NCI-H2196 treated with DMSO at 0.1 percent for 48 hours (cell line): ENCODE results near the gene EID2.

Experiments
- DNase-seq: peaks from one replicate; lab custom pipeline; 2025; ENCODE audit not compliant: unreplicated experiment; lab: John Stamatoyannopoulos, UW

Gene EID2

DNA sequence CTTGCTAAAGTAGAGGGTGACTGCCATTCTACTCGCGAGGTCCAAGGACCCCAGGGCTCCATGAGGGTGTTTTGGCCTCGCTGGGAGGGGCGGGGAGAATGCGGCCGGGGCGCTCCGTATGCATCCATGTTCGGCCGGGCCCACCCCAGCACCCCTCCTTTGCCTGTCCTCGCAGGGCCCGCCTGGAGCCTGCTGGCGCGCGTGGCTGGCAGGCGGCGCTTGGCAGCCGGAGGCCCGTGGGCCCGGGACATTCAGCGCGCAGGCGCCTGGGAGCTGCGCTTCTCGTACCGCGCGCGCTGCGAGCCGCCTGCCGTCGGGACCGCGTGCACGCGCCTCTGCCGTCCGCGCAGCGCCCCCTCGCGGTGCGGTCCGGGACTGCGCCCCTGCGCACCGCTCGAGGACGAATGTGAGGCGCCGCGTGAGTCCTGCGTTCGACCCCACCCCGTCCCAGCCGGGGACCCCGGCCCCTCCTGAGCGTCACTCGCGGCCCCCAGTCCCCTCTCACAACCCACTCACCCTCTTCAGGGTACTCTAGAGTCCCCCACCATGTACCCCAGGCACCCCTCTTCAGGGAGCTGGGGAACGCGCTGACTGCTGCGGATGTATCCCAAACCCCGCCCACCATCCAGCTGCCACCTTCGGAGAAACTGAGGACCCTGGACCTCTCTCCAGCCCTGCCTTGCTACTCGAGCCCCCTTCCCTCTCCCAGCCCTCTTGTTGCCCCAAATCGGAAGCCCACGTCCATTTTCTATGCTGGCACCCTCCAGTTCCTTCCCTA, 37.1 kb downstream of the EID2 start:
- no peak for DNase-seq

DNA sequence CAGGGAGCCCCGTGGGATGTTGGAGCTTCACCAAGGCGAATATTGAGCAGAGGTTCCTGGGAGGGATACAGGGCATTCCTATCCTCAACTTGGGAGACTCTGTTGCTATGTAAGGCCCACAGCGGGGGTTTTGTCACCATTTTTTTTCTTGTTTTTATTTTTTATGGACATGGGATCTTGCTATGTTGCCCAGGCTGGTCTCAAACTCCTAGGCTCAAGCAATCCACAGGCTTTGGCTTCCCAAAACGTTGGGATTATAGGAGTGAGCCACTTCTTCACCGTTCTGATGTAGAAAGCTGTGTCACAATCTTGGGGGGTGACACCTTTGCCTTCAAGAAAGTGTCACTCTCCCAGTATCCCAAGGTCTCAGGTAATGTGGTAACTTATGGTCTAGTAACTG, 38.6 kb downstream of the EID2 start:
- no peak for DNase-seq

DNA sequence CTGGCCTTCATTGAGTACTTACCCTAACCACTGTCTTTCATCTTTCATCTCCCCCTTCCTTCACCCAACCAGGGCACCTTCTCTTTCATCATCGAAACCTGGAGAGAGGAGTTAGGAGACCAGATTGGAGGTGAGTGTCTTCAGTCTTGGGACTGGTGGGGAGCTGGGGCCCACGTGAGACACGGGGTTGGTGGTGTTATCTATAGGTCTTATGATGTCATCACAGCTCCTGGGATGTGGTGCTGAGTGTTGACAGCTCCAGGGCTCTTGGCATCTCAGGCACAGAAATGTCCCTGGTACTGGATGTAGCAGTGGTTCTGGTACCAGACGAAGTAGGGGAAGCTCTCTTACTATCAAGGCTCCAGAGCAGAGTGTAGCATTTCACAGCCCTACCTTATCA, 39.4 kb downstream of the EID2 start:
- no peak for DNase-seq

DNA sequence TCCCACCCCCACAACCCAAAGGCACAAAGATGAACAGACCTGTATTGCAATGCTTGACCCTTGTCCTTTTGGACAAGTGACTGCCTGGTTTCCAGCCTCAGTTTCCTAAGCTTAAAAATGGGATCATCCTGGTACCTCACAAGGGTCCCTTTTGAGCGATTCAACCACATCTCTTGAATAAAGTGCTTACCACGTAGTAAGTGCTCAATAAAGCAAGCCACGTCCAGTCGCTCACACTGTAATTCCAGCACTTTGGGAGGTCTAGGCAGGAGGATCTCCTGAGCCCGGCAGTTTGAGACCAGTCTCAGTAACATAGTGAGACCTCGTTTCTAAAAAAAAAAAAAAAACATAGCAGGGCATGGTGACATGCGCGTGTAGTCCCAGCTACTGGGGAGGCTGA, 40.0 kb downstream of the EID2 start:
- DNase-seq, result no peak

DNA sequence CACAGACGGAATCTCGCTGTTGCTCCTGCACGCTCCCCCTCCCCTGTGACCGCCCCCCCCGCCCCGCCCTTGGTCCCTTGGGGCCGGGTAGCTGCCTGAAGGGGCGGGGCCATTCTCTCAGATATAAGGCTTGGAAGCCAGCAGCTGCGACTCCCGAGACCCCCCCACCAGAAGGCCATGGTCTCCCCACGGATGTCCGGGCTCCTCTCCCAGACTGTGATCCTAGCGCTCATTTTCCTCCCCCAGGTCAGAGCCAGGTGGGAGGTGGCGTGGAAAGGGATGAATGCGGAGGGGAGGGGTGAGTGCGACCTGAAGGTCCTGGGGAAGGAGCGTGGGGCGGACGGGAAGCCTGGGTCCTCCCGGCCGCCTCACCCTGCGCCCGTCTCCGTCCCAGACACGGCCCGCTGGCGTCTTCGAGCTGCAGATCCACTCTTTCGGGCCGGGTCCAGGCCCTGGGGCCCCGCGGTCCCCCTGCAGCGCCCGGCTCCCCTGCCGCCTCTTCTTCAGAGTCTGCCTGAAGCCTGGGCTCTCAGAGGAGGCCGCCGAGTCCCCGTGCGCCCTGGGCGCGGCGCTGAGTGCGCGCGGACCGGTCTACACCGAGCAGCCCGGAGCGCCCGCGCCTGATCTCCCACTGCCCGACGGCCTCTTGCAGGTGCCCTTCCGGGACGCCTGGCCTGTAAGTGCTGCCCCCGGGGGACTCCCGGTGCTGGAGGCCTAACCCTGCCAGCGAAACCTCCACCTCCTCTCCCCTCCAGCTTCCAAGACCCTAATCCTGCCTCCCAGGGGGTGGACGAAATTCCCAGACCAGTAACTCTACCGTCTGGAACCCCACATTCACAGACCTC, 40.9 kb downstream of the EID2 start, which contains the start of gene DLL3:
Gene DLL3 (plus strand): TSS at position 150 of the 845 bp plus-strand sequence. CDS start 28 bp downstream, at position 178.
- peak; percentile 48 for DNase-seq

DNA sequence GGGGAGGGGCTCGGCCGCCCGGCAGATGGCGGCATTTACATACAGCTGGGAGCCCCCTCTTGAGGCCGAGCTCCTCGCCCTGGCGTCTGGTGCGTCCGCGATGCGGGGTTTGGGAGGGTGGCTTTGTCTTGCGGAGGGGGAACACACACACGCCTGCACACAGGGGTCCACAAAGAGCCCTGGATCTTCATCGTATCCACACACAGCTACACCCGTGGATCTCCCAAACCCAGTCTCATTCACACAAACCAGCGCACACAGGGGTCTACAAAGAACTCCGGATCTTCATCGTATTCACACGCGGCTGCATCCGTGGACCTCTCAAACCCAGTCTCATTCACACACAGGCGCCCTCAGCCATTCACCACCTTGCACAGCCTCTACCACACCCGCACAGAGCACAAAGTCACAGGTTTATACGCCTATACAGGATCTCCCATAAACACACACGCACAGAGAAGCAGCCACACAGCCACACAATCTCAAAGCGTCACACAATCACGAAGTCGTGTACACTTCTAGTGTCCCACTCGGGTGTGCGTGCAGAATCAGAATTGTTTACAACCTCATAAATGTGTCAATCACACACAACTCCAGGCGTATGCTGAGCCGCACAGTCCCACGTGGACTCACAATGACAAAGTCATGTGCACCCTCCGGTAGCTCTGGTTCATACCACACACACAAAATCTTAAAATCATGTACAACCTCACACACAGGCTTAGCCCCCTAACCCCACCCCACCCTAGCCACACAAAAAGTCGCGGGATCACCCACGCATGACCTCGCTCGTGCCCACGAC, 41.8 kb downstream of the EID2 start:
- DNase-seq, result peak; percentile 86

DNA sequence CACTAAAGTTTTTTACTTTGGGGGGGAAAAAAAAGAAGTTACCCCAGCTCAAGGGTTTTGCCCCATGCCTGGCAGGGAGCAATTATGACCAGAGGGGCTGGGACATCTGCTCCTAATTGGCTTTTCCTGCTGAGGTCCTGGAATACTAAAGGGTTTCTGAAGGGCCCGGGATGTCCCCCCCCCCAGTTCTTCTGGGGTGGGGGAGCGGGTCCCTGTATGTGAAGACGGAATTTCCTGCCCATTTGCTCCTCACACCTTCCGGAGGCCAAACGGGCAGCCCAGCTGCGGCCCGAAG, 42.3 kb downstream of the EID2 start:
- no peak for DNase-seq

DNA sequence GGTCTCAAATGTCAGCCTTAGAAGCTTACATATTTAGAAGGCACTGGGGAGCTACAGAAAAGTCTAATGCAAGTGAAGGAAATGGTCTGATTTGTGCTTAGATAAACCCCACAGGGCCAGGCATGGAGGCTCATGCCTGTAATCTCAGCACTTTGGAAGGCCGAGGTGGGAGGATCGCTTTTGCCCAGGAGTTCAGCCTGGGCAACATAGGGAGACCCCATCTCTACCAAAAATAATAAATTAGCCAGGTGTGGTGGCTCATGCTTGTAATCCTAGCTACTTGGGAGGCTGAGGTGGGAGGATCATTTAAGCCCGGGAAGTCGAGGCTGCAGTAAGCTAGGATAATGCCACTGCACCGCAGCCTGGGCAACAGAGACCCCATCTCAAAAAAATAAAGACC, 43.9 kb downstream of the EID2 start:
- no peak for DNase-seq

DNA sequence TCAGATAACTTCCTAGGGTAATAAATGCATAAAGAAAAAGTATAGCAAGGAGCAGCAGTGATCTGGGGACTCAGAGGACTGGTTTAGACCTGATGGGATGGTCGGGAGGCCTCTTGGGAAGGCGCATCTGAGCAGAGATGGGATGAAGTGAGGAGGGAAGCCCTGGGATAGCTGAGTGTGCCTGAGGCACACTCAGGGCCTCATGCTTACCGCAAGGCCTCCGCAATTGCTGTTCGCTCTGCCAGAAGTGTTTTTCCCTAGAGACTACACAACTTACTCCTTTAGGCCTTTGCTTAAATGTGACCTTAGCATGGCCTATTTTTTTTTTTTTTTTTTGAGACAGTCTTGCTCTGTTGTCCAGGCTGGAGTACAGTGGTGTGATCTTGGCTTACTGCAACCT, 45.3 kb downstream of the EID2 start:
- DNase-seq, result no peak

DNA sequence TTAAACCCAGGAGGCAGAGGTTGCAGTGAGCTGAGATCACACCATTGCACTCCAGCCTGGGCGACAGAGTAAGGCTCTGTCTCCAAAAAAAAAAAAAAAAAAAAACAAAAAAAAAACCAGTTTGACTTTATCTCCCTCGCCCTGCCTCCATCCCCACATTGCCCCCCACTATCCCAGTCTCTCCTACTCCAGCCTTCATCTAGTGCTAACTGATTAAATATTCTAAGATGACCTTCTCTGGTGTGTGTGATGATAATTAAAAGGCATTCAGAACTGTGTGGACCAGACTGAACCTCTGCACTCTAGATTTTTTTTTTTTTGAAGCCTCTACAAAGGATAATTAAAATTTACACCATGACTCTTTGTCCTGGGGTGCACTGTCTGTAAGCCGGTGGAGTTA, 47.2 kb downstream of the EID2 start:
- DNase-seq, result no peak

DNA sequence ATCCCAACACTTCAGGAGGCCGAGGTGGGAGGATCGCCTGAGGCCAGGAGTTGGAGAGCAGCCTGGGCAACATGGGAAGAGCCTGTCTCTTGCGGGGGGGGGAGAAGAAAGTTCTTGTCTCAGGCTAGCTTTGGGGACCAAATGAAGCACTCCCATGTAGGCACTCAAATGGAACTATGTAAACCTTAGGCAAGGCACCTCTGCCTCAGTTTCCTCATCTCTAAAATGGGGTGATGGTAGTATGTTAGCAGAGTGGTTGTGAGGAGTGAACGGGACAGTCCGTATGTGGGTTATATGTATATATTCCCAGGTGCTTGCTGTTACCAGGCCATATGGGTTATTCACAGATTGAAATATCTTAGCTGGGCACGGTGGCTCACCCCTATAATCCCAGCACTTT, 47.7 kb downstream of the EID2 start:
- DNase-seq, result no peak

DNA sequence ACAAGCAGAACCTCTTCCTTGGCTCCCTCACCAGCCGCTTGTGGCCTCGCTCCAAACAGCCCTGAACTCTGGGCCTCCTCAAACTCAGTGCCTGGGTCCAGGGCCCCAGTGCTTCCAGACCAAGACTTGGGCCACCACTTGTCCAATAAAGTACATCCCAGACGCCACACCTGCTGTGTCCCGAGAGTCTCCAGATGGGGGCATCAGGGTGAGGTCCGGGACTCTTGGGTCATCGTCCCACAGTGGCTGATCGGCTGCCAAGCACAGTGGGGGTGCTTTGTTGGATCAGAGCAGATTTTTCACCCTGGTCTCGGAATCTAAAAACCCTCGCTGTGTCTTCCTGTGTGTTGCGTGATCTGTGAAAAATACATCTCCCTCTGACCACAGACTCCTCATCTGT, 50.2 kb downstream of the EID2 start:
- no peak for DNase-seq
